ENCODE results near the gene RTL1. TPM values are rescaled to one million over a fixed set of nuclear protein-coding genes. Genes with fewer than 3 reads are reported as not detected.

Gene RTL1
- polyA plus RNA-seq, 1 experiment = not detected

GRCh38 chr14:100854435-100854834 lies 49.1 kb downstream of the RTL1 start:
- POLR2A ChIA-PET = no interaction called here
- CTCF ChIA-PET = no interaction called here
- Histone ChIP-seq H3K4me3 (ENCODE audit: low read depth, low read length) (no peak overlapping the region), H3K9me3 (ENCODE audit: control insufficient read depth, insufficient read depth, low read length) (no peaks in the 10 kb centered on the region; the same call in 1 of the 2 replicates), H3K27ac (ENCODE audit: low read depth, low read length) (no peak overlapping the region), H3K27me3 (ENCODE audit: control insufficient read depth, insufficient read depth, low read length) (no peaks in the 10 kb centered on the region)
- no peak for TF ChIP-seq CTCF (IDR thresholded peaks at IDR 0.05; ENCODE audit: low read depth, low read length)
- no peak for DNase-seq (ENCODE audit: low read depth, low spot score)

- CTCF ChIA-PET = no interaction called here
Observed at GRCh38 chr14:100851946-100852620, 51.4 kb downstream of the RTL1 start.

GRCh38 chr14:100851586-100851916 lies 52.0 kb downstream of the RTL1 start:
- no peak for DNase-seq (ENCODE audit: low read depth, low spot score)
- Histone ChIP-seq H3K4me3 (ENCODE audit: low read depth, low read length) (no peak overlapping the region), H3K27me3 (ENCODE audit: control insufficient read depth, insufficient read depth, low read length) (no peaks in the 10 kb centered on the region), H3K27ac (ENCODE audit: low read depth, low read length) (no peak overlapping the region), H3K9me3 (ENCODE audit: control insufficient read depth, insufficient read depth, low read length) (no peaks in the 10 kb centered on the region; the same call in 1 of the 2 replicates)
- ChIA-PET POLR2A (no interaction called here), CTCF (interaction anchor here (1.1 kb wide), 1 partner anchor 170 kb away, joined by 4 read pairs; no protein-coding TSS in a partner anchor)
- no peak for TF ChIP-seq CTCF (IDR thresholded peaks at IDR 0.05; ENCODE audit: low read depth, low read length)

More at GRCh38 chr14:100851946-100852620, 51.4 kb downstream of the RTL1 start:
- H3K9me3 ChIP-seq (ENCODE audit: control insufficient read depth, insufficient read depth, low read length) = no peaks in the 10 kb centered on the region; the same call in 1 of the 2 replicates
- H3K27me3 ChIP-seq (ENCODE audit: control insufficient read depth, insufficient read depth, low read length) = no peaks in the 10 kb centered on the region
- POLR2A ChIA-PET = no interaction called here
- peak overlapping the region; percentile 11 for H3K27ac ChIP-seq (ENCODE audit: low read depth, low read length)
- no peak overlapping the region for H3K4me3 ChIP-seq (ENCODE audit: low read depth, low read length)
- DNase-seq (ENCODE audit: low read depth, low spot score) = no peak
- TF ChIP-seq CTCF (IDR thresholded peaks at IDR 0.05; ENCODE audit: low read depth, low read length) = no peak

GRCh38 chr14:100850841-100851585 lies 52.5 kb downstream of the RTL1 start:
- no peak for DNase-seq (ENCODE audit: low read depth, low spot score)
- peak; percentile 65 for TF ChIP-seq CTCF (IDR thresholded peaks at IDR 0.05; ENCODE audit: low read depth, low read length)
- Histone ChIP-seq H3K27ac (ENCODE audit: low read depth, low read length) (no peak overlapping the region), H3K9me3 (ENCODE audit: control insufficient read depth, insufficient read depth, low read length) (no peaks in the 10 kb centered on the region; the same call in 1 of the 2 replicates), H3K27me3 (ENCODE audit: control insufficient read depth, insufficient read depth, low read length) (no peaks in the 10 kb centered on the region), H3K4me3 (ENCODE audit: low read depth, low read length) (no peak overlapping the region)
- ChIA-PET POLR2A (no interaction called here), CTCF (interaction anchor here (0.7 to 1.3 kb wide), 3 partner anchors 12 to 384 kb away, joined by 3 to 4 read pairs (median 4); no protein-coding TSS in a partner anchor)

All from AG04450 (cell line).